ENCODE results near the gene SLC12A7. TPM values are rescaled to one million over a fixed set of nuclear protein-coding genes. Genes with fewer than 3 reads are reported as not detected.

The SLC12A7 gene
- total RNA-seq, 6 experiments from 2014 or later = 0.07 to 0.09 (median 0.09) TPM; not detected in 3

DNA sequence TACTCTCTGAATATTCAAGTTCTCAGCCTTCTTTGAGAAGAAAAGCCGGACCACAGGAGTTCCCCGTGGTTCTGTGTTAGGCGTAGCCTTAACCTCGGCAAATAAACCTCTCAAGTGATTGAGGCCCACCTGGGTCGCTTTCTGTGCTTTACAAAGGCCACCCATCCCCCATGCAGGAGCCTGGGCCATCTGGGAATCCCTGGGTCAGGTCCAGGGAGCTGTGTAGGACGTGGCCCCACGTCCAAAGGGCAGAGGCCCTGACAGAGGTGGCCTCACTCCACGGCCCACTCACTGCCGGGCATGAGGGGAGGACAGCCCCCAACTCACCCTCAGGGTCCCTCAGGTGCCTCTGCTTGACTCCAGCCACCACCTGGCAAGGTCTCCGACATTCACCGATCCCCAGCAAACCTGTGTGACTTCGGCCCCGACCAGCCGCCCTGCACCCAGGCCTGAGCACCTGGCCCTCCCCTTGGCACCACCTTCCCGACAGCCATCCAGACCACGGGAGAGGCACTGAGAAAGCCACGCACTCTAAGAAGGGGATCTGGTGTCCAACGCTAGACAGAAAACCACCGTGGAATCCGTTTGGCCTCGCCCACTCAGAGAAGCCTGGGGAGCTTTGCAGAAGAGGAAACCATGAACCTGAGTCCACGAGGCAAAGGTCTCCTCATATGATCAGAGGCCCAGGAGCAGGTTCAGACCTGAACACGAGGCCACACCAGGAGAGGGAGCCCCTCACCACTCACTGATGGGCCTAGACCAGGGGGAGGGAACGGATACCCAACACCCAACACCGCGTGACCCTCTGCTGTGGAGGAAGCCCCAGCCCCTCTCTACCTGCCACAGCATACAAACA lies 4.5 kb downstream of the SLC12A7 start:
- Mint-ChIP-seq H3K4me1 (ENCODE audit: low read depth) (no peaks in the 10 kb centered on the region), H3K36me3 (ENCODE audit: low read depth) (no peaks in the 10 kb centered on the region), H3K9me3 (no peaks in the 10 kb centered on the region), H3K4me3 (no peak overlapping the region), H3K27ac (no peak overlapping the region), H3K27me3 (ENCODE audit: insufficient read depth) (peaks cover 27% of the 10 kb centered on the region)
- no peak for DNase-seq
- TF ChIP-seq, protein P1, sequence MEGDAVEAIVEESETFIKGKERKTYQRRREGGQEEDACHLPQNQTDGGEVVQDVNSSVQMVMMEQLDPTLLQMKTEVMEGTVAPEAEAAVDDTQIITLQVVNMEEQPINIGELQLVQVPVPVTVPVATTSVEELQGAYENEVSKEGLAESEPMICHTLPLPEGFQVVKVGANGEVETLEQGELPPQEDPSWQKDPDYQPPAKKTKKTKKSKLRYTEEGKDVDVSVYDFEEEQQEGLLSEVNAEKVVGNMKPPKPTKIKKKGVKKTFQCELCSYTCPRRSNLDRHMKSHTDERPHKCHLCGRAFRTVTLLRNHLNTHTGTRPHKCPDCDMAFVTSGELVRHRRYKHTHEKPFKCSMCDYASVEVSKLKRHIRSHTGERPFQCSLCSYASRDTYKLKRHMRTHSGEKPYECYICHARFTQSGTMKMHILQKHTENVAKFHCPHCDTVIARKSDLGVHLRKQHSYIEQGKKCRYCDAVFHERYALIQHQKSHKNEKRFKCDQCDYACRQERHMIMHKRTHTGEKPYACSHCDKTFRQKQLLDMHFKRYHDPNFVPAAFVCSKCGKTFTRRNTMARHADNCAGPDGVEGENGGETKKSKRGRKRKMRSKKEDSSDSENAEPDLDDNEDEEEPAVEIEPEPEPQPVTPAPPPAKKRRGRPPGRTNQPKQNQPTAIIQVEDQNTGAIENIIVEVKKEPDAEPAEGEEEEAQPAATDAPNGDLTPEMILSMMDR (IDR thresholded peaks at IDR 0.05) = no peak

DNA sequence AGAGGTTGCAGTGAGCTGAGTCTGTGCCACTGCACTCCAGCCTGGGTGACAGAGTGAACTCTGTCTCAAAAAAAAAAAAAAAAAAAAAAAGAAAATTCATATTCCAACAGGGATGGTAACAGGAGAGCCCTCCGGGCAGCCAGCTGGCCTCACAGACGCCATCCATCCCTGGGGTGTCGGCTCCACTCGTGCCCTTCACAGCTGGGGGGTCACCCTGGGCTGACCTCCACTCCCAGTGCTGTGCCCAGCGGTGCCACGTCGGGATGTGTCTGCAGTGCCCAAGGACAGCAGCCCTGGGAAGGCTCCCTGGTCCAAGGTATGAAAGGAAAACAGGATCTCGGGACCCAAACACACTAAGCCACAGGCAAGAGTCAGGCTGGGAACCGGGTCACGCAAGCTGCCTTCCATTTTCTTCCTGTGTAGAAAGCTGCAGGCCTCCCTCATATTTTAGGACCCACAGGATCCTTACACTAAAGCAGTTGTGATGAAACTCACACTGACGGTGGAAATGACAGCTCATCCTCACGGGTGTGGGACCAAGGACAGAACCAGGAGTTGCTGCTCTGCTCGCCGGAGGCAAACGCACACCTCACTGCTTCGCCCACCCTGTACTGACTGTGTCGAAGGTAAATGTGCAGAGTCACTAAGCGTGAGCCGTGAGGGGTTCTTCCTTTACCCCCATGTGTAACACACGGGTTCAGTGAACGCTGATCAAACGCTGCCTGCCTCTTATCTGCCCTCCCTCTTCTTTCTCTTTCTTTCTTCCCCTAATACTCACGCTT lies 5.3 kb downstream of the SLC12A7 start:
- no peaks in the 10 kb centered on the region for H3K9me3 Mint-ChIP-seq
- peaks cover 31% of the 10 kb centered on the region for H3K27me3 Mint-ChIP-seq (ENCODE audit: insufficient read depth)
- H3K27ac Mint-ChIP-seq = no peak overlapping the region
- TF ChIP-seq, protein P1 (IDR thresholded peaks at IDR 0.05) = no peak
- no peak overlapping the region for H3K4me3 Mint-ChIP-seq
- no peaks in the 10 kb centered on the region for H3K36me3 Mint-ChIP-seq (ENCODE audit: low read depth)
- H3K4me1 Mint-ChIP-seq (ENCODE audit: low read depth) = no peaks in the 10 kb centered on the region
- no peak for DNase-seq

DNA sequence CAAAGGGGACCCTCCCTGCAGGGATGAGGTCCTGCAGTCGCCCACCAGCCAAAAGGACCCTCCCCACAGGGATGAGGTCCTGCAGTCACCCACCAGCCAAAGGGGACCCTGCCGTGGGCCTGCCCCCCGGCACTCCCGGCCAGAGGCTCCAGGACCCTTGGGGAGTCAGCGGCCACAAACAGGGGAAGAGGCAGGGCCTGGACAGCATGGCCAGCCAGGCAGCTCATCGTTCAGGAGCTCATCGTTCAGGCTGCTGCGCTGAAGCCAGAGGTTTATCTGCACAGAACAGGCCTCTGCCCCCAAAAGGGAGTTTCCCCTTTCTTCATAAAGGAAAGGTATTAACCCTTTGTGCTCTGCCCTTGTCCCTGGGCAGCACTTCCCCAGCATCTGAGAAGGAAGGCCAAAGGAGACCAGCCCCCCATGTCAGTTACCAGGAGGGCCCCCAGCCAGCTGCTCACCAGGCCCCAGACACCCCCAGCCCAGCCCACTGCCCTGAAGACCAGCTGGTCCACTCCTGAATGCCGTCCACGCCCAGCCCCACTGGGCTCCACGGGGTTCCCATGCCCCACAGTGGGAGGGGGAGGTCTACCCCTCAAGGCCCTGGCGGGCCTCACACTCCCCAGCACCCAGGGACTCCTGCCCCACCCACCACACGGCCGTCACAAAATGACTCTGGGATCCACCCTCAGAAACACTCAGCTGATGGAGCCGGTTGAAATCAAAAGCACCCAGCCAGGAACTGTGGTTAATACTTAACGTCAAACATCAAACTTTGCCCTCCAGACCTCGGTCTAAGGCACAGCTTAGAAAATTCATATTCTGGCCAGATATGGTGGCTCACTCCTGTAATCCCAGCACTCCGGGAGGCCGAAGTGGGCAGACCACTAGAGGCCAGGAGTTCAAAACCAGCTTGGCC lies 6.3 kb downstream of the SLC12A7 start:
- Mint-ChIP-seq H3K27ac (no peak overlapping the region), H3K4me1 (ENCODE audit: low read depth) (no peaks in the 10 kb centered on the region), H3K36me3 (ENCODE audit: low read depth) (no peaks in the 10 kb centered on the region), H3K27me3 (ENCODE audit: insufficient read depth) (peaks cover 28% of the 10 kb centered on the region), H3K4me3 (no peak overlapping the region), H3K9me3 (no peaks in the 10 kb centered on the region)
- DNase-seq = no peak
- TF ChIP-seq, protein P1 (IDR thresholded peaks at IDR 0.05) = no peak

DNA sequence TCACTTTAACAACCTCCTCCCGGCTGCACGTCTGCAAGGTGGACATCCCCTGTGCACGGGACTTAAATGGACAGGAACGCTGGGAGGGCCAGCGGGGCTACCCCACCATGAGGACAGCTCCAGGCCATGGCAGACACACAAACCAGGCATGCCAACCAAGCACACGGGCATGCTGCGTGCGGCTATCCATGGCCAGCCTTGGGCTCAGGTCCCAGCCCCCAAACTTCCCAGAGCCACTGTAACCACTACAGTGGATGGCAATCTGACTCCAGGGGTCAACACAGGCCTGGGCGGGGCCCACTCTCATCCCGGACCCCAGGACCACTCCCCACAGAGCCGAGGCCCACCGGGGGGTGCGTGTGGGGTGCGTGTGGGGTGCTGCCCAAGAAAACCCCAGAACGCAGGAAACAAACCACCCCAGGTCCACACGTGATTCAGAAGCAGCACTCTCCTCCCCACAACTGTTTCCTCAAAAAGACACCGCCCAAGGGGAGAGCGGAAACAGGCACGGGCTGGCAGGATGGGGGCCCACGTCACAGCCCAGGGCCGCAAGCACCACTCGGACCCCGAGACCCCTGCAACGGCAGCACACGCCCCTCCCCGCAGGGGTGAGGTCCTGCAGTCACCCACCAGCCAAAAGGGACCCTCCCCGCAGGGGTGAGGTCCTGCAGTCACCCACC lies 7.4 kb downstream of the SLC12A7 start:
- Mint-ChIP-seq H3K4me1 (ENCODE audit: low read depth) (no peaks in the 10 kb centered on the region), H3K27ac (no peak overlapping the region), H3K4me3 (no peak overlapping the region), H3K36me3 (ENCODE audit: low read depth) (no peaks in the 10 kb centered on the region), H3K27me3 (ENCODE audit: insufficient read depth) (peaks cover 20% of the 10 kb centered on the region), H3K9me3 (no peaks in the 10 kb centered on the region)
- TF ChIP-seq, protein P1 (IDR thresholded peaks at IDR 0.05) = no peak
- no peak for DNase-seq

Measured in HFFc6 (cell line).